Endothelial cell (in vitro differentiated cells): ENCODE measurements around the gene MACROD2. TPM values are rescaled to one million over a fixed set of nuclear protein-coding genes. Genes with fewer than 3 reads are reported as not detected.

Source experiments
- DNase-seq: peaks from one replicate; pipeline ENCODE4 v3.0.0; 2021; ENCODE audit warnings: low spot score
- H3K27ac Mint-ChIP-seq: one replicate; pipeline ENCODE4 v1.8.0; 2021; ENCODE audit warnings: mixed read lengths, inconsistent platforms; ENCODE audit not compliant: unreplicated experiment
- H3K27me3 Mint-ChIP-seq: one replicate; pipeline ENCODE4 v1.8.0; 2021; ENCODE audit warnings: mild to moderate bottlenecking, moderate library complexity, mixed read lengths, inconsistent platforms; ENCODE audit not compliant: unreplicated experiment
- H3K36me3 Mint-ChIP-seq: one replicate; pipeline ENCODE4 v1.8.0; 2021; ENCODE audit warnings: mild to moderate bottlenecking, low read depth, mixed read lengths, inconsistent platforms; ENCODE audit not compliant: unreplicated experiment
- H3K4me1 Mint-ChIP-seq: one replicate; pipeline ENCODE4 v1.8.0; 2021; ENCODE audit warnings: mild to moderate bottlenecking, mixed read lengths, inconsistent platforms; ENCODE audit not compliant: unreplicated experiment
- H3K4me3 Mint-ChIP-seq: one replicate; pipeline ENCODE4 v1.8.0; 2021; ENCODE audit warnings: mild to moderate bottlenecking, mixed read lengths, inconsistent platforms; ENCODE audit not compliant: unreplicated experiment
- H3K9me3 Mint-ChIP-seq: one replicate; pipeline ENCODE4 v1.8.0; 2021; ENCODE audit warnings: mixed read lengths, inconsistent platforms; ENCODE audit not compliant: unreplicated experiment
- CTCF ChIP-seq: fragments of 200-600 bp; sonication (generic); IDR thresholded peaks from one replicate; pipeline ENCODE4 v1.5.0; 2021; ENCODE audit warnings: antibody characterized with exemption; ENCODE audit not compliant: unreplicated experiment
- total RNA-seq: library from RNA; stranded (reverse); fragmentation: NEBNext Ultra II Directional; extraction: Animal tissue kit (Norgen Biotek cat#: 25700); gene quantifications from one replicate; pipeline ENCODE4 v1.2.1, GENCODE V29; 2021; ENCODE audit not compliant: unreplicated experiment

The MACROD2 gene
- total RNA-seq, 1 donor from 2014 or later, result 6.4 TPM

GRCh38 chr20:14984768-14985622, 989.7 kb downstream of the MACROD2 start:
- no peaks in the 10 kb centered on the region for H3K4me1 Mint-ChIP-seq
- no peak overlapping the region for H3K4me3 Mint-ChIP-seq
- DNase-seq, result no peak
- H3K27ac Mint-ChIP-seq, result no peak overlapping the region
- H3K36me3 Mint-ChIP-seq, result peaks cover 13% of the 10 kb centered on the region
- no peak for TF ChIP-seq CTCF
- peaks cover 21% of the 10 kb centered on the region for H3K9me3 Mint-ChIP-seq
- H3K27me3 Mint-ChIP-seq, result peaks cover 3% of the 10 kb centered on the region

DNA sequence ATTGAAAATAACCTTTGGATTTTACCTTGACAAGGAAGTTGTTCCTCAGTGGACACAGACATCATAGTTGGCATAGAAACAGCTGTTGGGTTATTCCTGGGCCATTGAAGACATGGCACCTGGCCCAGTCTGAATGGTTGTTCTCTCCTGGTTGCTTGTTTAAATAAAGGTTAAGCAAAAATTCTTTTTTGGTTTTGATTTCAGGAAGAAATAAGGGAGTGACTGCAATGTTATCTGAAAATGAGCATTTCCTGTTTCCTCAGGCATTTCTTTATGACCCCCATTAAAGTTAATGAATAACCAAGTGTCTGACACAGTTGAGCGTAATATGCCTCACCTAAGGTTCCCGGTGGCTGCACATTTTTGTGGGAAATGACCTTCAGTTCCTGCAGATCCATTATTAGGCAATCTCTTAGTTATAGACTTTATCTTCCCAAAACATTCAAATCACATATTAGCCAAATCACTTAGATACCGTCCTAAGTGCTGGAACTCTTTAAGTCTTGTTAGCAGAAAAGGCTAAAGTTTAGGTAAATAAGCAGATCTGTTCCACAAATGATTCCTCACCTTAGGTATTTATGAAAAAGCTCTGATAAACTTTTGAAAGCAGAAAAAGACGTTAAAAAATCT, 990.8 kb downstream of the MACROD2 start:
- Mint-ChIP-seq H3K9me3 (peaks cover 21% of the 10 kb centered on the region), H3K4me1 (no peaks in the 10 kb centered on the region), H3K36me3 (peaks cover 13% of the 10 kb centered on the region), H3K27me3 (peaks cover 1% of the 10 kb centered on the region), H3K27ac (no peak overlapping the region), H3K4me3 (no peak overlapping the region)
- DNase-seq, result no peak
- no peak for TF ChIP-seq CTCF

DNA sequence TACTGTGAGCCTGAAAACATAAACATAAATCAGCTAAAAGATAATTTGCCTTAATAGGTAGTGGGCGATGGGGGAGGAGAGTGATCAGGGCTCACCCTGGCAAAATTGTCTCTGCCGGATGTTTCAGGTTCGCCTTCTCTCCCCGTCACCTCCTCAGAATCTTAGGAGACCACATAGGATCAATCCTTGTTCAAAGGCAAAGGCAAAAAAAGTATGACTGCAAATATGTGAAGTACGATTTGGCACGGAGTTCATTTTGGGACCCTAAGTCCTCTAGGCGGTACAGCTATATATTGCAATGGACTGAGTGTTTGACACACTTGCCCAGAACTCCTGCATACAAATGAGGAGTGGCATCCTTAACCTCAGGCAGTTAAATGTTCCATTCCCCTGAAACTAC, 991.3 kb downstream of the MACROD2 start:
- no peak for DNase-seq
- H3K4me1 Mint-ChIP-seq, result no peaks in the 10 kb centered on the region
- no peak for TF ChIP-seq CTCF
- H3K27me3 Mint-ChIP-seq, result peaks cover 1% of the 10 kb centered on the region
- no peak overlapping the region for H3K4me3 Mint-ChIP-seq
- H3K36me3 Mint-ChIP-seq, result peaks cover 13% of the 10 kb centered on the region
- H3K9me3 Mint-ChIP-seq, result peaks cover 18% of the 10 kb centered on the region
- H3K27ac Mint-ChIP-seq, result no peak overlapping the region

GRCh38 chr20:14989535-14990290, 994.4 kb downstream of the MACROD2 start:
- H3K36me3 Mint-ChIP-seq, result no peaks in the 10 kb centered on the region
- H3K4me1 Mint-ChIP-seq, result no peaks in the 10 kb centered on the region
- H3K27ac Mint-ChIP-seq, result no peak overlapping the region
- H3K4me3 Mint-ChIP-seq, result no peak overlapping the region
- no peak for TF ChIP-seq CTCF
- no peaks in the 10 kb centered on the region for H3K27me3 Mint-ChIP-seq
- DNase-seq, result no peak
- no peaks in the 10 kb centered on the region for H3K9me3 Mint-ChIP-seq
